HepG2 (cell line): ENCODE data around the gene MRFAP1L1. TPM values are rescaled to one million over a fixed set of nuclear protein-coding genes. Genes with fewer than 3 reads are reported as not detected.

ENCODE experiments used
- DMTF1 ChIP-seq: sonication (generic); formaldehyde crosslinking; IDR thresholded peaks from 2 replicates; pipeline ENCODE4 v1.4.0; 2020; ENCODE audit warnings: mild to moderate bottlenecking, missing genetic modification reagents
- DNMT1 ChIP-seq: sonication (generic); formaldehyde crosslinking; IDR thresholded peaks from 2 replicates; pipeline ENCODE4 v1.5.1; 2020; ENCODE audit warnings: mild to moderate bottlenecking, missing genetic modification reagents
- DPF2 ChIP-seq: sonication (generic); formaldehyde crosslinking; IDR thresholded peaks from 2 replicates; pipeline ENCODE4 v1.4.0; 2020; ENCODE audit warnings: mild to moderate bottlenecking, low read depth, missing genetic modification reagents, borderline replicate concordance
- EHMT2 ChIP-seq: fragments of 200-600 bp; sonication (generic); IDR thresholded peaks from 2 replicates; pipeline ENCODE4 v1.7.0; 2017; ENCODE audit warnings: antibody characterized with exemption, low read depth, low read length, borderline replicate concordance
- FOXP1 ChIP-seq, 2 experiments: fragments of 450-650 bp in 1 of 2; IDR thresholded peaks; 2 replicates each; pipeline ENCODE4 v1.6.1; 2017 to 2018; ENCODE audit warnings: antibody characterized with exemption in 1 of 2
- IRF2 ChIP-seq: IDR thresholded peaks from 2 replicates; pipeline ENCODE4 v1.6.1; 2018; ENCODE audit warnings: missing genetic modification reagents, missing compliant biosample characterization
- KDM2A ChIP-seq: sonication (generic); formaldehyde crosslinking; IDR thresholded peaks from 2 replicates; pipeline ENCODE4 v1.4.0; 2020; ENCODE audit warnings: low read depth, missing genetic modification reagents, borderline replicate concordance
- KDM5B ChIP-seq: sonication (generic); formaldehyde crosslinking; IDR thresholded peaks from 2 replicates; pipeline ENCODE4 v1.4.0; 2020; ENCODE audit warnings: missing genetic modification reagents, mild to moderate bottlenecking, borderline replicate concordance
- MEIS2 ChIP-seq: sonication (generic); formaldehyde crosslinking; IDR thresholded peaks from 2 replicates; pipeline ENCODE4 v1.9.0; 2021; ENCODE audit warnings: mild to moderate bottlenecking, missing genetic modification reagents
- NPAS2 ChIP-seq: sonication (generic); formaldehyde crosslinking; IDR thresholded peaks from 2 replicates; pipeline ENCODE4 v1.8.0; 2022; ENCODE audit warnings: mild to moderate bottlenecking, missing genetic modification reagents, borderline replicate concordance
- PCBP1 ChIP-seq: fragments of 200-400 bp; formaldehyde crosslinking; IDR thresholded peaks from 2 replicates; pipeline ENCODE4 v1.6.1; 2017; ENCODE audit warnings: mild to moderate bottlenecking, low read depth, low read length, borderline replicate concordance
- RARA ChIP-seq: IDR thresholded peaks from 2 replicates; pipeline ENCODE4 v1.6.1; 2016; ENCODE audit warnings: missing genetic modification reagents, missing compliant biosample characterization
- TERF1 ChIP-seq: sonication (generic); formaldehyde crosslinking; IDR thresholded peaks from 2 replicates; pipeline ENCODE4 v1.8.0; 2022; ENCODE audit warnings: mild to moderate bottlenecking, missing genetic modification reagents, moderate library complexity
- ZBTB7A ChIP-seq: sonication (generic); formaldehyde crosslinking; IDR thresholded peaks from 2 replicates; pipeline ENCODE4 v1.8.0; 2022; ENCODE audit warnings: mild to moderate bottlenecking, missing genetic modification reagents
- ZMYM2 ChIP-seq: sonication (generic); formaldehyde crosslinking; IDR thresholded peaks from 2 replicates; pipeline ENCODE4 v1.8.0; 2022; ENCODE audit warnings: mild to moderate bottlenecking, missing genetic modification reagents
- ZNF225 ChIP-seq: sonication (generic); formaldehyde crosslinking; IDR thresholded peaks from 2 replicates; pipeline ENCODE4 v1.4.0; 2020; ENCODE audit warnings: mild to moderate bottlenecking, missing genetic modification reagents
- ZNF276 ChIP-seq: sonication (generic); formaldehyde crosslinking; IDR thresholded peaks from 2 replicates; pipeline ENCODE4 v1.4.0; 2020; ENCODE audit warnings: mild to moderate bottlenecking, low read depth, missing genetic modification reagents
- ZNF331 ChIP-seq: sonication (generic); formaldehyde crosslinking; IDR thresholded peaks from 2 replicates; pipeline ENCODE4 v1.4.0; 2020; ENCODE audit warnings: missing genetic modification reagents
- ZNF33A ChIP-seq: sonication (generic); formaldehyde crosslinking; IDR thresholded peaks from 2 replicates; pipeline ENCODE4 v1.5.1; 2020; ENCODE audit warnings: missing genetic modification reagents, mild to moderate bottlenecking, moderate library complexity, borderline replicate concordance
- ZNF33B ChIP-seq: sonication (generic); formaldehyde crosslinking; IDR thresholded peaks from 2 replicates; pipeline ENCODE4 v1.5.1; 2020; ENCODE audit warnings: mild to moderate bottlenecking, missing genetic modification reagents
- ZNF362 ChIP-seq: sonication (generic); formaldehyde crosslinking; IDR thresholded peaks from 2 replicates; pipeline ENCODE4 v1.4.0; 2020; ENCODE audit warnings: missing genetic modification reagents, mild to moderate bottlenecking, borderline replicate concordance
- ZNF44 ChIP-seq: sonication (generic); formaldehyde crosslinking; IDR thresholded peaks from 2 replicates; pipeline ENCODE4 v1.5.1; 2020; ENCODE audit warnings: mild to moderate bottlenecking, missing genetic modification reagents
- polyA plus RNA-seq, 8 experiments: library from polyadenylated mRNA; depleted of rRNA in 3 of 8; stranded (reverse) in 7 of 8; unstranded in 1 of 8; fragments of >200 nt; fragmentation: Illumina TruSeq in 4 of 8; extraction: Trizol in 4 of 8; gene quantifications; 2 replicates each; pipeline versions ENCODE4 v1.2.1 to v1.2.3, GENCODE V29; 2011 to 2016; ENCODE audit warnings: low read depth in 4 of 8, missing spikeins in 1 of 8, mixed read lengths in 1 of 8; ENCODE audit not compliant: insufficient read depth in 1 of 8
- total RNA-seq, 5 experiments: library from RNA; depleted of rRNA; stranded (reverse); fragments of >200 nt; fragmentation: Illumina TruSeq; extraction: Trizol; gene quantifications; 2 replicates each; pipeline ENCODE4 v1.2.3, GENCODE V29; 2016; ENCODE audit warnings: low read depth in 1 of 5

Gene MRFAP1L1
- total and polyA plus RNA-seq, 2 of the 13 experiments (the other 11 are each of a cell fraction or from before 2014, with no cell fraction given), result 44.8 to 76.6 TPM

- TF ChIP-seq ZNF276 (CRISPR knock-in tag) (no peak), ZBTB7A (CRISPR knock-in tag) (peak; percentile 62; the same call in 1 of the 2 replicates), TERF1 (CRISPR knock-in tag) (no peak), ZNF33B (no peak; the same call in 1 of the 2 replicates), DMTF1 (CRISPR knock-in tag) (no peak), ZNF331 (CRISPR knock-in tag) (peak; percentile 99), NPAS2 (no peak), FOXP1 (IDR thresholded peaks at IDR 0.05) (peak; percentile 94), FOXP1 (CRISPR knock-in tag; IDR thresholded peaks at IDR 0.05) (peak; percentile 98), ZMYM2 (peak; percentile 95), DNMT1 (CRISPR knock-in tag) (0 out of 2 replicates have a peak, but pooled peaks have one; percentile 49), ZNF33A (CRISPR knock-in tag) (no peak), MEIS2 (peak; percentile 85; the same call in 1 of the 2 replicates), ZNF225 (CRISPR knock-in tag) (no peak), DPF2 (CRISPR knock-in tag) (peak; percentile 87; the same call in 1 of the 2 replicates), KDM5B (CRISPR knock-in tag) (peak; percentile 79; the same call in 1 of the 2 replicates), EHMT2 (no peak), PCBP1 (no peak), IRF2 (CRISPR knock-in tag) (peak; percentile 94), ZNF44 (CRISPR knock-in tag) (no peak), KDM2A (CRISPR knock-in tag) (peak; percentile 76; the same call in 1 of the 2 replicates), ZNF362 (CRISPR knock-in tag) (no peak; the same call in 1 of the 2 replicates), RARA (CRISPR knock-in tag) (peak; percentile 94)
Observed at GRCh38 chr4:6695660-6696610, 13.7 kb downstream of the MRFAP1L1 start (continued).
